Skin of body (tissue), 2 donors: ENCODE measurements around the gene ATP9B. TPM values are rescaled to one million over a fixed set of nuclear protein-coding genes. Genes with fewer than 3 reads are reported as not detected.
A peak's percentile ranks its signal among the peaks of the same experiment; 100 is the strongest.

Experiments used
- DNase-seq: peaks from one replicate; lab custom pipeline; 2025; lab: John Stamatoyannopoulos, UW
- total RNA-seq: library from RNA; depleted of rRNA; stranded (reverse); fragments of >200 nt; gene quantifications from one replicate; pipeline ENCODE4 v1.2.3, GENCODE V29; 2014

ATP9B gene
- total RNA-seq, 1 donor from 2014 or later = 49.0 TPM

DNA sequence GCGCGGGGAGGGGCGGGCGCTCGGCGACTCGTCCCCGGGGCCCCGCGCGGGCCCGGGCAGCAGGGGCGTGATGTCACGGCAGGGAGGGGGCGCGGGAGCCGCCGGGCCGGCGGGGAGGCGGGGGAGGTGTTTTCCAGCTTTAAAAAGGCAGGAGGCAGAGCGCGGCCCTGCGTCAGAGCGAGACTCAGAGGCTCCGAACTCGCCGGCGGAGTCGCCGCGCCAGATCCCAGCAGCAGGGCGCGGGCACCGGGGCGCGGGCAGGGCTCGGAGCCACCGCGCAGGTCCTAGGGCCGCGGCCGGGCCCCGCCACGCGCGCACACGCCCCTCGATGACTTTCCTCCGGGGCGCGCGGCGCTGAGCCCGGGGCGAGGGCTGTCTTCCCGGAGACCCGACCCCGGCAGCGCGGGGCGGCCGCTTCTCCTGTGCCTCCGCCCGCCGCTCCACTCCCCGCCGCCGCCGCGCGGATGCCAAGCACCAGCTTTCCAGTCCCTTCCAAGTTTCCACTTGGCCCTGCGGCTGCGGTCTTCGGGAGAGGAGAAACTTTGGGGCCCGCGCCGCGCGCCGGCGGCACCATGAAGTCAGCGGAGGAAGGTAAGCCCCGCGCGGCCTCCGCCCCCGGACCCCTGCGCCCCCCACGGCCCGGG is 326.7 kb downstream of the ATP9B start, which contains the start of gene NFATC1:
Gene NFATC1 (plus strand): TSS at position 170 of the 644 bp plus-strand sequence. CDS start 295 bp downstream, at position 465.
- peak; percentile 70 for DNase-seq

DNA sequence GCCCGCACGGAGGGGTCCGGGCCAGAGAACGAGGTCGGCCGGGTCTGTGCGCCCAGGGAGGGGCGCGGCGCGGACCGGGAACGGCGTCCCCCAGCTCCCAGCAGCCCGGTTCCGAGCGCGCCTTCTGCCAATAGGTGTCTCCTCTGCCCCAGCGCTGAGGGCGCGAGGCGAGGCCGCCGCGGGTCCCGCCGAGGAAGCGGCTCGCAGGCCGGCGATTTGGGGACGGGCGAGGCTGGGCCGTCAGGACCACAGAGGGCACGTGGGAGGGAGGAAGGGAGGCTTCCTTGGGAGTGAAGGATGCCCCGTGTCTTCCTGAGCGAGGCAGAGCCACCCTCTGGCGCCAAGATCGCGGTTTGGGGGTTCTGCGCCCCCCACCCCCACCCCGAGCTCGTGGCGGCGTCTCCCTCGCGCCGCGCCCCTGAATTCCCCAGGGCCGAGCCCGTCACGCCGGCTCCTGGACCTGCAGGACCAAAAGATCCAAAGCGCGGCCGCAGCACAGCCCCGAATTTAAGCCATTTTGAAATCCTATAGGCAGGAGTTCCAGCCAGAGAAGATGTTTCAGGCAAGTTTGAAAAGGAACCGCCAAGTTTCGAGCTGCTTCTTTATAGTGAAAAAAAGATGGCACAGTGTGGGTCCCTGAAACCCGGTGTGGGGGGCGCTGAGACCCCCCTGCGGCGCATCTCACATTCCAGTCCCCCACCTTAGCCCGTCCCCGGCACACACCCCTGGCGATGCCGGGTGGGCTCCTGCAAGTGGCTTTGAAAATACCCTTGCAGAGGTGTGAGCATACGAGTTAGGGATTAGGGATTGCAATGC is 327.4 kb downstream of the ATP9B start:
- DNase-seq = no peak

DNA sequence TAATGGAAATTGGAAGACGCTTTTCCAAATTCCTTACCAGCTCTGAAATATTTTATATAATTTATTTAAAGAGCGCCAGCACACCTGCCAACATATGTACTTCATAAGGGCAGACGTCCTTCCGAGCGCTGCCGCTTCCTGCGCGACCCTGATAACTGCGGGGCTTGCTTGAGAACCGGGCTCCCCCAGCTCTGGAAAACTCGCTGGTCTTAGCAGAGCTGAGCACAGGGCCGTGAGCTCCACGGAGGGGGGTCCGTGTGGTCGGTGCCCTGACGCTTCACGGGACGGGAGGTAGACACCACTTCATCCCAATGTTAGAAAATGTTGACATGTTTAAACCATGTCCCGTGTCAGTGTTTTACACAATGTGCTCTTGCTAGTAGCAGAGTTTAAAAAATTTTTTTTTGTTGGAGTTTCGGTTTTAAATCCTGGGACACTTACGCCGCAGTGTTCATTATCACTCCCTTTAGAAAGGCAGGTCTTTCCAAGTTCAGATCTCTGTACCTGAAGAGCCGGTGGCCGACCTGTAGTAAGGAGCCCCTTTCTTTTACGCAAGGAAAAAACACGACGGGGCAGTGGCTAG is 328.1 kb downstream of the ATP9B start:
- DNase-seq = no peak

DNA sequence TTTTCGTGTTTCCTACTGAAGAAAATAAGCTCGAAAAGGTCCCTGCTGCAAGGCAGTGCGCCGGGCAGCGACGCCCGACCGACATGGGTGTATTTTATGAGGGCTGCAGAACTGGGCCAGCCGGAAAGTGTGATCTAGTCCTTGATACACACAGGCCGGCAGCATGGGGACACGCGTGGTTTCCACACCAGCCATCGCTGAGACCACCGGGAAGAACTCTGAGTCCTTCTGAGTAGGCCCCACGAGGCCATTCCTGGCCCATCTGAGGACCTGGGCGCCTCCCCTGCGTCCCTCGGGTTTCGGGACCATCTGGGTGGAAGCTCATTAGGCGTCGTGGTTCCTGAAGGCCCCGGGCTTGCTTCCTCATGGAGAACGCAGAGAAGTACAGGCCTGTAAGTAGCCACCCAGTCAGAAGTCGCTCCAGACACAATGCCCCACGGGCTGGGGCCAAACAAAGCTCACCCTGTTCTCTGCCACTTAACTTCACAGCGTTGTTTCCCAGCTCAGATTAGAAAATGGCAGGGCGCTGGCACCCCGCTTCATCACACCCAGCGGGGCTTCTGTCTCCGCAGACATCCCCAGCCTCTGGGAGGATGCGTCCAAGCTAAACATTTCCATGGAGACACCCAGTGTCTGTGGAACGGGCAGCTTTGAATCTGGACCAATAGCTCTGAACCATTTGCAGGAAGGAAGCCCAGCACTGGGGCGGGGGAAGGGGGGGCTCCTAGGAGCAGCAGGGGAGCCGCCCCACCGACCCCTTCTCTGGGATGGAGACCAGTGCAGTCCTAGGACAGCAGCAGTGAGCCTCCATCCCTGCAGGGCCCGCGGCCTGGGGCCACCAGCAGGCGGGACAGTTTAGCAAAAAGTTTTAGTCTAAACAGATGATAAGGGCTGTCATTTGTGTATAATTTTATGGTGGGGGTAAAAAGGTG is 328.9 kb downstream of the ATP9B start:
- no peak for DNase-seq

DNA sequence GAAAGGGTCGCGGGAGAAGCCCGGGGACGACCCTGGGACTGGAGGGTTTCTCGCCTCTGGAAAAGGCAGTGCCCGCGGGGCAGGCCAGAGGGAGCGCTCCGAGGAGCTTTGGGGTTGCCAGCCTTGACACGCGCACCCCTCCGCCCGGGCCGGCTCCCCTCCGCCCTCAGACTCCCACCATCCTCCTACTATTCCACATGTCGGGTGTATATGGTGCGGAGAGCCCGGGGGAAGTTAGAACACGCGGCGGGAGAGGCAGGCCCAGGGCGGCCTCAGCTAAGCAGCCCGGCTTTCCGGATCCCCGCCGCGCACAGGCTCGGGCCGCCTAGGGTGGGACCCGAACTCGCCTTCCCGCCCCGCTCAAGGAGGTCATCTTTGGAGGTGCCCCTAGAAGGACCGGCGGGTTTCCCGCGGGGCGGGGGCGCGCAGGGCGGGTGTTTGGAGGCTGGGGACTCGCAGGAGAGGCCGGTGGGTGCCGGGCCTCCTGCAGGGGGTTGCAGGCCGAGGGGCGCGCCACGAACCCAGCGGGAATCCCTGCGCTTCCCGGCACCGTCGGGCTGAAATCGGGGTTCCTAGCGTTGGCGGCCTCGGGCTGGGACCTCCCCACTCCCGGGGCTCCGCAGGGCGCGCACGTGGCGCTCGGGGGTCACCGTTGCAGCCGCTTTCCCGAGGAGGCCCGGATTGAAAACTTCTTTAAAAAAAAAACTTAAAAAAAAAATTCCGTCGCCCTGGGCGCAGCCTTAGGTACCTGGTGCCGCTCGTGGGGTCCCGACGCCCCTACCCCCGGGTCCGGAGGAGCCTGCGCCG is 330.3 kb downstream of the ATP9B start:
- DNase-seq = no peak

GRCh38 chr18:79400091-79400590 is 330.9 kb downstream of the ATP9B start:
- DNase-seq = peak; percentile 14

GRCh38 chr18:79400591-79401381 is 331.6 kb downstream of the ATP9B start:
- DNase-seq = no peak

DNA sequence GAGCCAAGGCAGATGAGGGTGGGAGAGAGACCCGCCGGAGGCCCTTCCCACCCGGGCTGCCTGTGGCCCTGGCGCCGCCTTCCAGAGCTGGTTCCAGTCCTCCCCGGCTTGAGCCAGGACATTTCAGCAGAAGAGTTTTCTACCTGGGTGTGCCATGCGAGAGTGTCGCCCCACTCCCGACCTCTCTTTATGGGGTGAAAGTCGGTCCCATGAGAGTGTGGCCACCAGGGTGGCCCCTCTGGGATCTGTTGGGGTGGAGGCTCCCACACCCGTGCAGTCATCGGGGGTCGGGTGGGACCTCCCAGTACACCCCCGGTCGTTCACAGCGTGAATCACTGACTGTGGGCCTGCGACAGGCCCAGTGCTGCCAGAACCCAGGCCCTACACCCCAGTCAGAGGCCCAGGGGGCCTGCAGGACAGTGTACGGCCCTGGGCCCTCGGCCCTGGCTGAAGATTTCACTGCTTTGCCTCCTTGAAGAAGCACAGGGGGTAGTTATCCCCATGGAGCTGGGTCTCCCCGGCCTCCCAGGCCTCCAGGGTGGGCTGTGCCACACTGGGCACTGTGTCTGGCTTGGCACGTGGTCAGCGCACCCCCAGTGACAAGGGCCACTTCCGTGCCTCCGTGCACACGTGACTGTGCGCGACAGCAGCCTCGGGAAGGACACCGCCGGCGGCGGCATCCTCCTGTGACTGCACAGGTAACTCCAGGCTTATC is 332.5 kb downstream of the ATP9B start:
- no peak for DNase-seq

- no peak for DNase-seq
Observed at GRCh38 chr18:79402209-79402576, 333.0 kb downstream of the ATP9B start.

- no peak for DNase-seq
Observed at GRCh38 chr18:79402977-79403722, 334.0 kb downstream of the ATP9B start.

- no peak for DNase-seq
Observed at GRCh38 chr18:79403723-79404566, 334.8 kb downstream of the ATP9B start.

GRCh38 chr18:79404567-79404910 is 335.3 kb downstream of the ATP9B start:
- DNase-seq = no peak

- DNase-seq = no peak
Observed at GRCh38 chr18:79405019-79405780, 336.0 kb downstream of the ATP9B start.

DNA sequence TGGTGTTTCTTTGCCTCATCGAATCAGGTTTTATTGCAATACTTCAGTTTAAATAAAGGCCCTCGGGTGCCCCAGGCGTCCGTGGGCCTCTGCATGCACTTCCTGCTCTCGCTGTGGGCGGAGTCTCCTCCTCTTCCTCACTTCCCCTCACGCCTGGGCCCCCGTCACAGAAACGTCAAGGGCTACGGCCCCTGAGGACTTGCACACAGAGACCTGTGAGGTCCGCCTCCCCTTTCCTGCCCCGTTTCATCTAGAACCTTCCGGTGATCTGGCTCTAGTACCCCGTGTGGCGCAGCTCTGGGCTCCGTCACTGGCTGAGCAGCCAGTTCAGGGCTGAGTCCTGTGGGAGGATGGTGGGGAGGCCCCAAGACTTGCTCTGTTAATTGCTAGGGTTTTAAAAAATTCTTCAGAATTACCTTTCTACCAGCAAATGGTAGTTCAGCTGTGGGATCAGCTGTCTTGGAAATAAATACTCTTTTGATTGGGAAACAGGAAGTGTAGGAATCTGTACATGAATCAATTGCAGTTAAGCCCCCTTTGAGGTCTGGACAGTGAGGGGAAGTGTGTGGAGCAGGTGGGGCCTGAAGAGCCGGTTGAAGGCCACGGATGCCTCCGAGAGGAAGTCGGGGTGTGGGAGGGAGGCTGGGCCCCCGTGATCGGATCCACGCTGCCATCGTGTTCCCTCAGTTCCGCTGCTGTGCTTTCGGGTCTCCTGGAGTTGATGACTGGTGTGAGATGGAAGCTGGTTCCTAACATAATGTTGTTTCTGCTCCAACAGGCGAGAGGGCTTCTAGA is 336.8 kb downstream of the ATP9B start:
- no peak for DNase-seq

- no peak for DNase-seq
Observed at GRCh38 chr18:79406708-79407107, 337.5 kb downstream of the ATP9B start.

DNA sequence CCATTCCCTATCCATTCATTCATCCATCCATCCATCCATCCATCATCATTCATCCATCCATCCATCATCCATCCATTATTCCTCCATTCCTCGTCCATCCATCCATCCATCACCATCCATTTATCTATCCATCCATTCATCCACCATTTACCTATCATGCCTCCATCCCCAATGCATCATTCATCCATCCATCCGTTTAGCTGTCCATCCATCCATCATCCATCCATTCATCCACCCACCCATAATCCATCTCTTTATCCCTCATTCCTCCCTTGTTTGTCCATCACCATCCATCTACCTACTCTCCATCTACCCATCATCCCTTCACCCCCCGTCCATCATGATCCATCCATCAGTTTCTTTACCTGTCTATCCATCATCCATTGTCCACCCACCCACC is 340.1 kb downstream of the ATP9B start:
- no peak for DNase-seq
